ENCODE measurements around the gene MYRIP.

Gene MYRIP

GRCh38 chr3:40290396-40290795 is 481.0 kb downstream of the MYRIP start:
- DNase-seq (ENCODE audit: low read depth), result no peak

DNA sequence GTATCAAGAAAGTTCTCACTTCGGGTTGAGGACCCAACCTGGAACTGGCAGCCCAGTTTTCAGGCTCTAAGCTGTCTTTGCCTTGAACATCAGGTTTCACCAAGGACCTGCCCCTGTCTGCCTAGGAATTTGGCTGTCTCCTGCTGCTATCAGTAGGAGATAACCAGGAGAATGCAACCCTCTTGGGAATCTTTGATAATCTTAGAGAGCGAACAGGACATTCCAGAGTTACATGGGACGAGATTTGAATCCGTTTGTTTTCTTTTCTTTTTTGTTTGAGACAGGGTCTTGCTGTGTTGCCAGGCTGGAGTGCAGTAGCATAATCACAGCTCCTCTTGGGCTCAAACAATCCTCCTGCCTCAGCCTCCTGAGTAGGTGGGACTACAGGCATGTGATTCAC is 482.1 kb downstream of the MYRIP start:
- no peak for DNase-seq (ENCODE audit: low read depth)

GRCh38 chr3:40292637-40293349 is 483.4 kb downstream of the MYRIP start:
- no peak for DNase-seq (ENCODE audit: low read depth)

- no peak for DNase-seq (ENCODE audit: low read depth)
Observed at GRCh38 chr3:40294434-40294833, 485.0 kb downstream of the MYRIP start.

GRCh38 chr3:40298075-40298474 is 488.7 kb downstream of the MYRIP start:
- no peak for DNase-seq (ENCODE audit: low read depth)

DNA sequence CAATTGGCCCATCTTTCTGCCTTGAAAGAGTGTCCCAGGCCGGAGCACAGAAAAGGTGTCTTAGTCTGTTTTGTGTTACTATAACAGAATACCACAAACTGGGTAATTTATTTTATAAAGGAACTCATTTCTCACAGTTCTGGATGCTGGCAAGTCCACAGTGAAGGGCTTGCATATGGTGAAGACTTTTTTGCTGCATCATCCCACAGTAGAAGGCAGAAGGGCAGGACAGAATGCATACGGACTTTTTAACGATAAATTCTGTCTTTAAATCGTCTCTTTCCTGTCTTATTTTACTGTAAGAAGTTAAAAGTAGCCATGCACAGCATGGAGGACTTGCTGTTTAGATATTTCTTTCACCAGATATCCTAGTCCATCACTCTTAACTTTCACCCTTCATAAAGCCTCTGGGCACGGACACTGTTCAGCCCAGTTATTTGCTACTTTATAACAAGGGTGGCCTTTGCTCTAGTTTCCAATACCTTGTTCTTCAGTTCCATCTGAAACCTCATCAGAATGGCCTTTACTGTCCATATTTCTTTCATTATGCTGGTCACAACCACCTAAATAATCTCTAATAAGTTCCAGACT is 489.8 kb downstream of the MYRIP start:
- DNase-seq (ENCODE audit: low read depth), result no peak

GRCh38 chr3:40299721-40300335 is 490.4 kb downstream of the MYRIP start:
- DNase-seq (ENCODE audit: low read depth), result peak; percentile 83

DNA sequence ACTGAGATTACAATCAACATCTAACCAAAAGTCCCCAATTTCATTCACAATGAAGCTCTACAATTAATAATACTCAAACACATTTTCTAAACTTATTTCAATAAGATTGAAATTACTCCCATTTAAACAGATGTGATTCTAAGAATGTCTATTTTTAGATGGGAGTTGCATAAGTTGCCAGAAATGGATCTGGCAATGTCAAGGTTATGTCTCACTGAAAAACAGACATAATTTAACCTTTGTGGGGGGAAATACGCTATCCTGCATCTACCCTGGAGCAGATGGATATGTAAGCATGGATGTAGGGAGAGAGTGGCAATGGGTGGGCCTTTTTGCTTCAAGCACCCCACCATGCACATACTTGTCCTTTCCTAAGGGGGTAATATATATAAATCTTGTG is 493.4 kb downstream of the MYRIP start:
- DNase-seq (ENCODE audit: low read depth), result no peak

GRCh38 chr3:40304352-40304751 is 494.9 kb downstream of the MYRIP start:
- DNase-seq (ENCODE audit: low read depth), result no peak

GRCh38 chr3:40306336-40306735 is 496.9 kb downstream of the MYRIP start:
- no peak for DNase-seq (ENCODE audit: low read depth)

GRCh38 chr3:40307176-40307575 is 497.8 kb downstream of the MYRIP start:
- no peak for DNase-seq (ENCODE audit: low read depth)

DNA sequence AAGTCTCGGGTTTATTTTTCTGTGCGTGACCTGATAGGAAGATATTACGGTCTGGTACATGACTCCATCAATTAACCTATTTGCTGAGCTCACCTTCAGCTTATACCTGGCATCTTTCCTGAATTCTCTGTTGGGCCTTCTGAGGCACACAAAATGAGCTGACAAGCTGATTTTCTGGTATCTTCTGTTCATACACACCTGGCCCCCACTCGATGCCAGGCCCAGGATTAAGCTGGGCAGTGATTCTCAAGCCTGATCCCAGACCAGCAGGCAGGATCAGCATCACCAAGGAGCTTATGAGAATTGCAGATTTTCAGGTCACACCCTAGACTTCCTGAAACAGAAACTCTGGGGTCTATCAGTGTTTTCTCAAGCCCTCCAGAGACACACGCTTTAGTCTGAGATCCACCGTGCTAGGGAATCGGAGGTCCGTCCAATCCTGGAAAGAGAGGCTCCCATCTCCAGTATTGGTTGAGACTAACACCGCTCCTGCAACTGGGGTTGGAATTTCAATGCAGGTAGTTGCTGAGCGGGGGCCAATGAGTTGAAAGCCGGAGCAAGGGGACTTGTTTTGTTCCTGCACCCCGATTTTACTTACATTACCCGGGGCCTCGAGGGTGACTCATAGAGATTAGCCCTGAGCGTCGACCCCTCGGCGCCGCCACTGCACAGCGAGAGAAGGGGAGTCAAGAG is 499.5 kb downstream of the MYRIP start:
- DNase-seq (ENCODE audit: low read depth), result no peak

DNA sequence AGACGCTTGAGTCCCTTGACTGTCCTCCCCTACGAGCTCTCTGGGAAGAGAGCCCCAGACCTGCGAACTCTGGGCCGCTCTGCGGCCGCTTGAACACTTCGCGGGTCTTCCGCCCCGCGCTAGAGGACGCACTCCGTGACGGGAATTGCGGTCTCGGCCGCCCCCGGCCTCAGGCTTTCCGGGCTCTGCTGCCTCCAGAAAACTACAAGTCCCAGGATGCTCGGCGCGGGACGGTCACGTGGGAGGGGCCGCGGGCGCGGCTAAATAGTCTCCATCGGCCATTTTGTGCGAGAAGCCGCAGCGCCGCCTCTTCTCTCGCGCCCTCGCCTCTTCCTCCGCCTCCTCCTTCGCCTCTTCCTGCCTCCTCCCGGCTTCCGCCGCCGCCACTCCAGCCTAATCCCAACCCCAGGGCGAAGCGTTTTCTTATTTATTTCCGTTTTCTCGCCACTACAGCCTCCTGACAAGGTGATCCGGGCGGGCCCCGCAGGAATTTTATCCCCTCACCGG is 500.1 kb downstream of the MYRIP start, which contains the start of gene EIF1B:
EIF1B (plus strand) TSS at position 290 of the 507 bp plus-strand sequence. CDS start 235 bp downstream, outside the sequence.
- peak; percentile 94 for DNase-seq (ENCODE audit: low read depth)
